HG03103 (cell line): ENCODE data around the gene POU2F1.
A peak's percentile ranks its signal among the peaks of the same experiment; 100 is the strongest.
"Not testable (repeated sequence)": the region's sequence is repeated elsewhere in the genome, so short reads cannot be mapped to it uniquely, and the experiment has no call there.

Source experiments
- ATAC-seq: cut with Tn5 transposase; IDR thresholded peaks from one replicate; pipeline ENCODE4 v1.9.1; 2021; ENCODE audit warnings: low read depth; ENCODE audit not compliant: unreplicated experiment

Gene POU2F1

GRCh38 chr1:167202049-167202448 is 18.6 kb upstream of the POU2F1 start:
- no peak for ATAC-seq

GRCh38 chr1:167205306-167206050 is 15.2 kb upstream of the POU2F1 start:
- ATAC-seq = not testable (repeated sequence)

GRCh38 chr1:167206166-167206835 is 14.4 kb upstream of the POU2F1 start:
- ATAC-seq = no peak

- ATAC-seq = no peak
Measured at GRCh38 chr1:167207940-167208623, 12.6 kb upstream of the POU2F1 start.

GRCh38 chr1:167208624-167208976 is 12.1 kb upstream of the POU2F1 start:
- ATAC-seq = no peak

- ATAC-seq = no peak
Measured at GRCh38 chr1:167209044-167209443, 11.6 kb upstream of the POU2F1 start.

- no peak for ATAC-seq
Measured at GRCh38 chr1:167210966-167211674, 9.6 kb upstream of the POU2F1 start.

GRCh38 chr1:167212025-167212424 is 8.7 kb upstream of the POU2F1 start:
- ATAC-seq = no peak

- no peak for ATAC-seq
Measured at GRCh38 chr1:167216809-167217208, 3.9 kb upstream of the POU2F1 start.

GRCh38 chr1:167219194-167219593 is 1.5 kb upstream of the POU2F1 start:
- ATAC-seq = no peak

- peak; percentile 31 for ATAC-seq
Measured at GRCh38 chr1:167219646-167220536, 795 bp upstream of the POU2F1 start.

GRCh38 chr1:167221126-167221737 is 546 bp downstream of the POU2F1 start:
- ATAC-seq = peak; percentile 2

GRCh38 chr1:167221738-167222610 is 1.3 kb downstream of the POU2F1 start:
- peak; percentile 44 for ATAC-seq

GRCh38 chr1:167223144-167224103 is 2.7 kb downstream of the POU2F1 start:
- ATAC-seq = no peak

GRCh38 chr1:167224734-167225235 is 4.1 kb downstream of the POU2F1 start:
- ATAC-seq = not testable (repeated sequence)

GRCh38 chr1:167225920-167226319 is 5.2 kb downstream of the POU2F1 start:
- no peak for ATAC-seq

- no peak for ATAC-seq
Measured at GRCh38 chr1:167227934-167228378, 7.3 kb downstream of the POU2F1 start.
